ENCODE measurements around the gene DOCK4.

GRCh38 chr7:111682588-111683340 lies 523.4 kb downstream of the DOCK4 start:
- TF ChIP-seq CTCF (IDR thresholded peaks at IDR 0.05), result no peak
- TF ChIP-seq POLR2A (IDR thresholded peaks at IDR 0.05), result no peak
